Astrocyte (in vitro differentiated cells and primary cell): ENCODE data around the gene BAZ1B. TPM values are rescaled to one million over a fixed set of nuclear protein-coding genes. Genes with fewer than 3 reads are reported as not detected.
A peak's percentile ranks its signal among the peaks of the same experiment; 100 is the strongest.
"Not testable (repeated sequence)": the region's sequence is repeated elsewhere in the genome, so short reads cannot be mapped to it uniquely, and the experiment has no call there.

Experiments used
- DNase-seq: peaks from one replicate; pipeline ENCODE4 v3.0.0-alpha.2; 2010; ENCODE audit warnings: low read depth
- FAIRE-seq: peaks from 2 replicates; lab custom pipeline; 2011; peaks lifted over from hg19 to GRCh38; lab: Jason Lieb, UNC
- H2AFZ ChIP-seq: 2 replicates; pipeline ENCODE4 v1.6.0; 2012; ENCODE audit warnings: low read depth, low read length, inconsistent platforms
- H3K27ac ChIP-seq: 2 replicates; pipeline ENCODE4 v1.5.1; 2011; ENCODE audit warnings: low read depth, low read length, inconsistent platforms
- H3K27me3 ChIP-seq: 2 replicates; pipeline ENCODE4 v1.6.0; 2011; ENCODE audit warnings: low read length, inconsistent platforms; ENCODE audit not compliant: insufficient read depth
- H3K36me3 ChIP-seq: 2 replicates; pipeline ENCODE4 v1.5.1; 2011; ENCODE audit warnings: low read length, inconsistent platforms; ENCODE audit not compliant: insufficient read depth
- H3K4me1 ChIP-seq: 2 replicates; pipeline ENCODE4 v1.5.1; 2011; ENCODE audit warnings: low read length, inconsistent platforms; ENCODE audit not compliant: insufficient read depth
- H3K4me2 ChIP-seq: 2 replicates; pipeline ENCODE4 v1.6.0; 2012; ENCODE audit warnings: low read length, inconsistent platforms
- H3K4me3 ChIP-seq: 2 replicates; pipeline ENCODE4 v1.5.1; 2011; ENCODE audit warnings: low read depth, mild to moderate bottlenecking, low read length, inconsistent platforms; ENCODE audit not compliant: insufficient read depth
- H3K79me2 ChIP-seq: 2 replicates; pipeline ENCODE4 v1.6.0; 2012; ENCODE audit warnings: mild to moderate bottlenecking, low read length, inconsistent platforms; ENCODE audit not compliant: insufficient read depth
- H3K9ac ChIP-seq: 2 replicates; pipeline ENCODE4 v1.6.0; 2012; ENCODE audit warnings: mild to moderate bottlenecking, low read length, inconsistent platforms
- H3K9me3 ChIP-seq: 2 replicates; pipeline ENCODE4 v1.5.1; 2012; ENCODE audit warnings: low read depth, mild to moderate bottlenecking, low read length, inconsistent platforms; ENCODE audit not compliant: insufficient read depth
- H4K20me1 ChIP-seq: 2 replicates; pipeline ENCODE4 v1.6.0; 2012; ENCODE audit warnings: low read length, inconsistent platforms; ENCODE audit not compliant: insufficient read depth
- H3K27ac Mint-ChIP-seq: one replicate; pipeline ENCODE4 v1.8.0; 2021; ENCODE audit warnings: mild to moderate bottlenecking, mixed read lengths; ENCODE audit not compliant: unreplicated experiment
- H3K27me3 Mint-ChIP-seq: one replicate; pipeline ENCODE4 v1.8.0; 2021; ENCODE audit warnings: low read depth, mixed read lengths; ENCODE audit not compliant: unreplicated experiment
- H3K36me3 Mint-ChIP-seq: one replicate; pipeline ENCODE4 v1.8.0; 2021; ENCODE audit warnings: low read depth, mixed read lengths; ENCODE audit not compliant: unreplicated experiment
- H3K4me1 Mint-ChIP-seq: one replicate; pipeline ENCODE4 v1.8.0; 2021; ENCODE audit warnings: low read depth, mixed read lengths; ENCODE audit not compliant: unreplicated experiment
- H3K4me3 Mint-ChIP-seq: one replicate; pipeline ENCODE4 v1.8.0; 2021; ENCODE audit warnings: mild to moderate bottlenecking, moderate library complexity, mixed read lengths; ENCODE audit not compliant: unreplicated experiment
- H3K9me3 Mint-ChIP-seq: one replicate; pipeline ENCODE4 v1.8.0; 2021; ENCODE audit warnings: mild to moderate bottlenecking, mixed read lengths; ENCODE audit not compliant: unreplicated experiment
- EZH2 ChIP-seq: IDR thresholded peaks from 2 replicates; pipeline ENCODE4 v1.6.1; 2012; ENCODE audit warnings: mild to moderate bottlenecking, low read length, inconsistent platforms; ENCODE audit not compliant: insufficient read depth
- total RNA-seq: library from RNA; stranded (reverse); gene quantifications from 2 replicates; pipeline ENCODE4 v1.2.1, GENCODE V29; 2021
- TF ChIP-seq, protein P1 (sequence below): IDR thresholded peaks from 2 replicates; pipeline ENCODE4 v1.5.1; 2011; ENCODE audit warnings: low read depth, mild to moderate bottlenecking, inconsistent platforms, low read length, moderate library complexity; ENCODE audit not compliant: insufficient read depth

Gene BAZ1B
- total RNA-seq, 1 donor from 2014 or later: 62.5 TPM

DNA sequence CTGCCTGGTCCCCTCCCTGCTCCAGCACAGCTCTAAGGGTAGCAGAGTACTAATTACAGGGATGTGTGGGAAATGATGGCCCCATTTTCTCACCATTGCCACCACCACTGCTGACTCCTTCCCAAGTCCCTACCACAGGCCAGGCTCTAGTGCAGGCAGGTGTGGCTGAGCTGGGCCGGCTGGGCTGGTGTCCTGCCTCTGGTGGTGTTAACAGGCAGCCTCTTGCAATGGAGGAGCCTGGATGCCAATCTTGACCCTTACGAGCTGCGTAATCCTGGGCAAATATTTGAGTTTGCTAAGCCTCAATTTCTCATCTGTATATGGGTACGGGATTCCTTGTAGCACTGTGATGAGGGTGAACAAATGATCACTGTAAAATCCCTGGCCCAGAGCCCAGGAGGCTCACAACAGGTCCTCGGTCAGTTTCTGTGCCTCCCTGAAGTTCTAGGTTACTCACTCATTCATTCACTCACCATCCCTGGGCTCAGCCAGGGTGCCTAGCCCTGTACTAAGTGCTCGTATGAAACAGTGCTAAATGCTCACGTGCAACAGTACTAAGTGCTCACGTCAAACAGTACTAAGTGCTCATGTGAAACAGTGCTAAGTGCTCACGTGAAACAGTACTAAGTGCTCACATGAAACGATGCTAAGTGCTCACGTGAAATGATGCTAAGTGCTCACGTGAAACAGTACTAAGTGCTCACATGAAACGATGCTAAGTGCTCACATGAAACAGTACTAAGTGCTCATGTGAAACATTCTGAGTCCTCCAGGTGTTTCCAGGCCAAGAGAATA lies 90.9 kb downstream of the BAZ1B start:
- Histone ChIP-seq H3K27me3 (no peaks in the 10 kb centered on the region), H3K4me2 (no peak overlapping the region), H3K9me3 (peaks cover 4% of the 10 kb centered on the region), H2AFZ (no peak overlapping the region), H3K4me3 (no peak overlapping the region), H3K4me1 (peaks cover 13% of the 10 kb centered on the region), H3K9ac (no peak overlapping the region), H4K20me1 (no peaks in the 10 kb centered on the region), H3K79me2 (no peaks in the 10 kb centered on the region), H3K27ac (no peak overlapping the region), H3K36me3 (no peaks in the 10 kb centered on the region)
- no peaks in the 10 kb centered on the region for H3K36me3 Mint-ChIP-seq
- H3K9me3 Mint-ChIP-seq: no peaks in the 10 kb centered on the region
- no peak overlapping the region for H3K27ac Mint-ChIP-seq
- peaks cover 1% of the 10 kb centered on the region for H3K4me1 Mint-ChIP-seq
- H3K4me3 Mint-ChIP-seq: no peak overlapping the region
- TF ChIP-seq, protein P1, sequence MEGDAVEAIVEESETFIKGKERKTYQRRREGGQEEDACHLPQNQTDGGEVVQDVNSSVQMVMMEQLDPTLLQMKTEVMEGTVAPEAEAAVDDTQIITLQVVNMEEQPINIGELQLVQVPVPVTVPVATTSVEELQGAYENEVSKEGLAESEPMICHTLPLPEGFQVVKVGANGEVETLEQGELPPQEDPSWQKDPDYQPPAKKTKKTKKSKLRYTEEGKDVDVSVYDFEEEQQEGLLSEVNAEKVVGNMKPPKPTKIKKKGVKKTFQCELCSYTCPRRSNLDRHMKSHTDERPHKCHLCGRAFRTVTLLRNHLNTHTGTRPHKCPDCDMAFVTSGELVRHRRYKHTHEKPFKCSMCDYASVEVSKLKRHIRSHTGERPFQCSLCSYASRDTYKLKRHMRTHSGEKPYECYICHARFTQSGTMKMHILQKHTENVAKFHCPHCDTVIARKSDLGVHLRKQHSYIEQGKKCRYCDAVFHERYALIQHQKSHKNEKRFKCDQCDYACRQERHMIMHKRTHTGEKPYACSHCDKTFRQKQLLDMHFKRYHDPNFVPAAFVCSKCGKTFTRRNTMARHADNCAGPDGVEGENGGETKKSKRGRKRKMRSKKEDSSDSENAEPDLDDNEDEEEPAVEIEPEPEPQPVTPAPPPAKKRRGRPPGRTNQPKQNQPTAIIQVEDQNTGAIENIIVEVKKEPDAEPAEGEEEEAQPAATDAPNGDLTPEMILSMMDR: no peak
- TF ChIP-seq EZH2: no peak
- DNase-seq (no peak), FAIRE-seq (peak; percentile 9)
- H3K27me3 Mint-ChIP-seq: peaks cover 12% of the 10 kb centered on the region

- H3K4me1 Mint-ChIP-seq, H3K4me3 Mint-ChIP-seq, FAIRE-seq: not testable (repeated sequence)
These were observed 91.6 kb downstream of the BAZ1B start for GRCh38 chr7:73430540-73430939.

GRCh38 chr7:73429622-73430505 lies 92.2 kb downstream of the BAZ1B start:
- FAIRE-seq: no peak
- no peaks in the 10 kb centered on the region for H3K36me3 Mint-ChIP-seq
- no peak for DNase-seq
- H3K27me3 Mint-ChIP-seq: peaks cover 11% of the 10 kb centered on the region
- no peak overlapping the region for H3K27ac Mint-ChIP-seq
- no peak overlapping the region for H3K4me3 Mint-ChIP-seq
- H3K4me2 ChIP-seq: no peak overlapping the region
- no peak overlapping the region for H2AFZ ChIP-seq
- peaks cover 4% of the 10 kb centered on the region for H3K9me3 ChIP-seq
- no peak for TF ChIP-seq EZH2
- TF ChIP-seq, protein P1: no peak
- H3K9ac ChIP-seq: no peak overlapping the region
- no peaks in the 10 kb centered on the region for H4K20me1 ChIP-seq
- peaks cover 5% of the 10 kb centered on the region for H3K4me1 ChIP-seq
- H3K27ac ChIP-seq: no peak overlapping the region
- no peaks in the 10 kb centered on the region for H3K27me3 ChIP-seq
- H3K4me1 Mint-ChIP-seq: peaks cover 1% of the 10 kb centered on the region
- no peaks in the 10 kb centered on the region for H3K36me3 ChIP-seq
- no peaks in the 10 kb centered on the region for H3K79me2 ChIP-seq
- H3K4me3 ChIP-seq: no peak overlapping the region
- H3K9me3 Mint-ChIP-seq: no peaks in the 10 kb centered on the region

More at GRCh38 chr7:73430540-73430939, 91.6 kb downstream of the BAZ1B start:
- not testable (repeated sequence) for H3K9me3 ChIP-seq, H4K20me1 ChIP-seq, H3K9me3 Mint-ChIP-seq, H3K4me1 ChIP-seq, H2AFZ ChIP-seq, H3K4me2 ChIP-seq, H3K4me3 ChIP-seq, H3K27ac Mint-ChIP-seq, H3K79me2 ChIP-seq, H3K9ac ChIP-seq, H3K27me3 ChIP-seq, DNase-seq, H3K36me3 ChIP-seq, H3K36me3 Mint-ChIP-seq, H3K27ac ChIP-seq
- peaks cover 14% of the 10 kb centered on the region for H3K27me3 Mint-ChIP-seq
